Upper lobe of right lung (tissue), 1 donor: ENCODE measurements around the gene FZD1. TPM values are rescaled to one million over a fixed set of nuclear protein-coding genes. Genes with fewer than 3 reads are reported as not detected.

Experiments
- ATAC-seq: fragments of 200-7000 bp; cut with Tn5 transposase; one replicate; pipeline ENCODE4 v1.9.1; 2020; ENCODE audit warnings: mild to moderate bottlenecking, moderate library complexity
- DNase-seq: peaks from one replicate; pipeline ENCODE4 v3.0.0-alpha.2; 2020
- H3K27ac ChIP-seq: fragments of 200-600 bp; one replicate; pipeline ENCODE4 v1.8.0; 2022
- H3K27me3 ChIP-seq: fragments of 200-600 bp; one replicate; pipeline ENCODE4 v1.8.0; 2022; ENCODE audit warnings: mild to moderate bottlenecking
- H3K36me3 ChIP-seq: fragments of 200-600 bp; one replicate; pipeline ENCODE4 v1.8.0; 2022
- H3K4me1 ChIP-seq: fragments of 200-600 bp; one replicate; pipeline ENCODE4 v1.8.0; 2022
- H3K4me3 ChIP-seq: fragments of 200-600 bp; one replicate; pipeline ENCODE4 v1.8.0; 2022; ENCODE audit warnings: mild to moderate bottlenecking
- H3K9me3 ChIP-seq: fragments of 200-600 bp; one replicate; pipeline ENCODE4 v1.8.0; 2022
- intact Hi-C: fragments of 100-400 bp; cut with DNase I; formaldehyde crosslinking; loops from one replicate; pipeline ENCODE4 v1.11.0; 2022
- total RNA-seq: library from RNA; stranded (reverse); fragmentation: NEBNext Ultra II Directional; extraction: Animal tissue kit (Norgen Biotek cat#: 25700); gene quantifications from one replicate; pipeline ENCODE4 v1.2.1, GENCODE V29; 2021
- TF ChIP-seq, protein P1 (sequence below): fragments of 200-600 bp; IDR thresholded peaks from one replicate; pipeline ENCODE4 v1.8.0; 2022; ENCODE audit warnings: antibody characterized with exemption
- donor health status: DM: no; HTN: yes; CAD: no; lungs with severe emphysema.

The FZD1 gene
- total RNA-seq, 1 donor from 2014 or later = 25.7 TPM

- no peaks in the 10 kb centered on the region for H3K27me3 ChIP-seq
- peak; percentile 70 for ATAC-seq
Measured at GRCh38 chr7:91249506-91250233, 14.6 kb upstream of the FZD1 start.

GRCh38 chr7:91250706-91251105 lies 13.5 kb upstream of the FZD1 start:
- Histone ChIP-seq H3K4me3 (no peak overlapping the region), H3K4me1 (no peaks in the 10 kb centered on the region), H3K27ac (no peak overlapping the region), H3K9me3 (no peaks in the 10 kb centered on the region), H3K27me3 (no peaks in the 10 kb centered on the region), H3K36me3 (no peaks in the 10 kb centered on the region)
- intact Hi-C loops = no loop called here
- DNase-seq = no peak
- TF ChIP-seq, protein P1, sequence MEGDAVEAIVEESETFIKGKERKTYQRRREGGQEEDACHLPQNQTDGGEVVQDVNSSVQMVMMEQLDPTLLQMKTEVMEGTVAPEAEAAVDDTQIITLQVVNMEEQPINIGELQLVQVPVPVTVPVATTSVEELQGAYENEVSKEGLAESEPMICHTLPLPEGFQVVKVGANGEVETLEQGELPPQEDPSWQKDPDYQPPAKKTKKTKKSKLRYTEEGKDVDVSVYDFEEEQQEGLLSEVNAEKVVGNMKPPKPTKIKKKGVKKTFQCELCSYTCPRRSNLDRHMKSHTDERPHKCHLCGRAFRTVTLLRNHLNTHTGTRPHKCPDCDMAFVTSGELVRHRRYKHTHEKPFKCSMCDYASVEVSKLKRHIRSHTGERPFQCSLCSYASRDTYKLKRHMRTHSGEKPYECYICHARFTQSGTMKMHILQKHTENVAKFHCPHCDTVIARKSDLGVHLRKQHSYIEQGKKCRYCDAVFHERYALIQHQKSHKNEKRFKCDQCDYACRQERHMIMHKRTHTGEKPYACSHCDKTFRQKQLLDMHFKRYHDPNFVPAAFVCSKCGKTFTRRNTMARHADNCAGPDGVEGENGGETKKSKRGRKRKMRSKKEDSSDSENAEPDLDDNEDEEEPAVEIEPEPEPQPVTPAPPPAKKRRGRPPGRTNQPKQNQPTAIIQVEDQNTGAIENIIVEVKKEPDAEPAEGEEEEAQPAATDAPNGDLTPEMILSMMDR = no peak
- ATAC-seq = no peak

More at GRCh38 chr7:91249506-91250233, 14.6 kb upstream of the FZD1 start:
- intact Hi-C loops = no loop called here
- Histone ChIP-seq H3K4me3 (no peak overlapping the region), H3K36me3 (no peaks in the 10 kb centered on the region), H3K9me3 (no peaks in the 10 kb centered on the region), H3K4me1 (no peaks in the 10 kb centered on the region), H3K27ac (no peak overlapping the region)
- TF ChIP-seq, protein P1 = no peak
- no peak for DNase-seq

- intact Hi-C loops = no loop called here
- Histone ChIP-seq H3K4me3 (no peak overlapping the region), H3K4me1 (no peaks in the 10 kb centered on the region), H3K9me3 (no peaks in the 10 kb centered on the region), H3K27ac (no peak overlapping the region), H3K27me3 (no peaks in the 10 kb centered on the region), H3K36me3 (no peaks in the 10 kb centered on the region)
- TF ChIP-seq, protein P1 = no peak
- DNase-seq (no peak), ATAC-seq (no peak)
Measured at GRCh38 chr7:91251877-91252276, 12.4 kb upstream of the FZD1 start.

DNA sequence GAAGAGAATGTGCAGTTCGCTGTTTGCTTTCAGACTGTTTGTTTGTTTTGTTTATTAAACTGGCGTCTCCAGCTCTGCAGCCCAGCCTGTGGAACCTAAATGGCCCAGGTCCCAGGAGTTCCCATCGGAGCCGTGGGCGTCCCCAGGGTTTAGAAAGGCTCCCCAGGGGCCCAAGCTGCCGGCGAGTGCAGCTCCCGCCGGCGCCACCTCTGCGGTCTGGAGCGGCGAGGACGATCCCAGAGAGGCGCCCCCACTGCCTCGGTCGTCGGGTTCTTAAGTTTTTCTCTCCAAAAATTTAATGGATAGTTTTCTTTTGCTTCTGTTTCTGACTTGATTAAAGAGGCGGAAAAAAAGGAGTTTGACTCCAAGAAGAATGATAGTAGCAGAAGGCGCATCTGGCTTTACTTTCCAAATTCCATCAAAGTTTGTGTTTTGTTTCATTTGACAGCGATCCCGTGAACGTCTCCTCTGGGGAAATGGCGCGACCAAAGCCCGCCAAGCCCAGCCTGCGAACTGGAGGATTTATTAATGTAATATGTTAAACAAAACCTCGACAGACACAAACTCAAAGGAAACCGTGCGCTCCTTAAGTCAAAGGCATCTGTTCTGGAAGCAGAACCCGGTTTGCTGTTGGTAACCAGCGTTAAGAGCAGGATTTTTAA lies 718 bp upstream of the FZD1 start:
- H3K27me3 ChIP-seq = no peaks in the 10 kb centered on the region
- peaks cover 19% of the 10 kb centered on the region for H3K4me1 ChIP-seq
- peak overlapping the region; percentile 65 for H3K4me3 ChIP-seq
- peak; percentile 75 for DNase-seq
- H3K9me3 ChIP-seq = no peaks in the 10 kb centered on the region
- peak overlapping the region; percentile 90 for H3K27ac ChIP-seq
- intact Hi-C loops = no loop called here
- ATAC-seq = no peak
- TF ChIP-seq, protein P1 = no peak
- H3K36me3 ChIP-seq = no peaks in the 10 kb centered on the region

GRCh38 chr7:91264924-91265681 lies 870 bp downstream of the FZD1 start:
- TF ChIP-seq, protein P1 = no peak
- intact Hi-C loops = no loop called here
- ATAC-seq (peak; percentile 55), DNase-seq (peak; percentile 83)
- peak overlapping the region; percentile 65 for H3K4me3 ChIP-seq
- peak overlapping the region; percentile 89 for H3K27ac ChIP-seq
- no peaks in the 10 kb centered on the region for H3K36me3 ChIP-seq
- H3K4me1 ChIP-seq = peaks cover 19% of the 10 kb centered on the region
- H3K27me3 ChIP-seq = no peaks in the 10 kb centered on the region
- no peaks in the 10 kb centered on the region for H3K9me3 ChIP-seq
